Dermis blood vessel endothelial cell (primary cell): Measurements from ENCODE around the gene SLC6A12. TPM values are rescaled to one million over a fixed set of nuclear protein-coding genes. Genes with fewer than 3 reads are reported as not detected.

Experiments
- DNase-seq: peaks from one replicate; pipeline ENCODE4 v3.0.0; 2010
- total RNA-seq: library from RNA; depleted of rRNA; stranded (reverse); fragments of >200 nt; gene quantifications from 2 replicates; pipeline ENCODE4 v1.2.3, GENCODE V29; 2014

SLC6A12 gene
- total RNA-seq, 1 donor from 2014 or later: 0.34 TPM

- DNase-seq: no peak
These were observed 37.4 kb downstream of the SLC6A12 start for GRCh38 chr12:176321-177181.

GRCh38 chr12:175759-176158, 38.2 kb downstream of the SLC6A12 start:
- no peak for DNase-seq

- no peak for DNase-seq
These were observed 38.7 kb downstream of the SLC6A12 start for GRCh38 chr12:175250-175649.

GRCh38 chr12:174596-174995, 39.4 kb downstream of the SLC6A12 start:
- DNase-seq: no peak

GRCh38 chr12:174124-174523, 39.8 kb downstream of the SLC6A12 start:
- no peak for DNase-seq

- DNase-seq: no peak
These were observed 41.2 kb downstream of the SLC6A12 start for GRCh38 chr12:172732-173161.

- DNase-seq: no peak
These were observed 41.9 kb downstream of the SLC6A12 start for GRCh38 chr12:171743-172676.

- DNase-seq: no peak
These were observed 42.7 kb downstream of the SLC6A12 start for GRCh38 chr12:171276-171675.

GRCh38 chr12:170371-171225, 43.4 kb downstream of the SLC6A12 start:
- no peak for DNase-seq

- peak; percentile 37 for DNase-seq
These were observed 44.2 kb downstream of the SLC6A12 start for GRCh38 chr12:169528-170370.

GRCh38 chr12:168763-169525, 45.0 kb downstream of the SLC6A12 start:
- DNase-seq: no peak

- no peak for DNase-seq
These were observed 45.9 kb downstream of the SLC6A12 start for GRCh38 chr12:167959-168600.

GRCh38 chr12:166425-167075, 47.4 kb downstream of the SLC6A12 start:
- DNase-seq: no peak

- DNase-seq: no peak
These were observed 48.0 kb downstream of the SLC6A12 start for GRCh38 chr12:165862-166368.

GRCh38 chr12:164207-164606, 49.8 kb downstream of the SLC6A12 start:
- no peak for DNase-seq

- DNase-seq: no peak
These were observed 50.5 kb downstream of the SLC6A12 start for GRCh38 chr12:163406-163986.

- no peak for DNase-seq
These were observed 51.3 kb downstream of the SLC6A12 start for GRCh38 chr12:162467-163307.

GRCh38 chr12:161823-162222, 52.1 kb downstream of the SLC6A12 start:
- no peak for DNase-seq
